OCI-LY3 (cell line): Measurements from ENCODE around the gene NEDD8.

Experiments used
- EZH2phosphoT487 ChIP-seq: fragments of 200-600 bp; shearing (Covaris generic); IDR thresholded peaks from 2 replicates; pipeline ENCODE4 v1.6.1; 2018; ENCODE audit warnings: antibody characterized with exemption, mixed run types, low read depth
- TF ChIP-seq, protein P1 (sequence below): fragments of 200-600, 300-600 bp; sonication (generic); IDR thresholded peaks from 2 replicates; pipeline ENCODE4 v1.5.1; 2014; ENCODE audit warnings: antibody characterized with exemption, low read length, low read depth

DNA sequence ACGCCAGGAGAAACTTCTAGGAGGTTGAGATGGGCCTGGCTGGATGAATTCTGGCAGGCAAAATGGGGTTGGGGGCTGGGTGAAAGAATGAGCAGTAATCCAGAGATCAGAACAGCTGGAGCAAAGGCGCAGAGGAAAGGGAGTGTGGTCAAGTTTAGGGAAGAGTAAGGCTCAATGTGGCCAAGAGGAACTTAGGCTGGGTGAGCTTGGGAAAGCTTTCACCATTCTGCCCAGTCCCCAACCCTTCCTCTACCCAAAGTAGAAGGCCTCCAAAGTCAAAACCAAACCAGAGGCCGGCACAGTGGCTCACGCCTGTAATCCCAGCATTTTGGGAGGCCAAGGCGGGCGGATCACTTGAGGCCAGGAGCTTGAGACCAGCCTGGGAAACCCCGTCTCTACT lies 49.5 kb upstream of the NEDD8 start:
- TF ChIP-seq, protein P1, sequence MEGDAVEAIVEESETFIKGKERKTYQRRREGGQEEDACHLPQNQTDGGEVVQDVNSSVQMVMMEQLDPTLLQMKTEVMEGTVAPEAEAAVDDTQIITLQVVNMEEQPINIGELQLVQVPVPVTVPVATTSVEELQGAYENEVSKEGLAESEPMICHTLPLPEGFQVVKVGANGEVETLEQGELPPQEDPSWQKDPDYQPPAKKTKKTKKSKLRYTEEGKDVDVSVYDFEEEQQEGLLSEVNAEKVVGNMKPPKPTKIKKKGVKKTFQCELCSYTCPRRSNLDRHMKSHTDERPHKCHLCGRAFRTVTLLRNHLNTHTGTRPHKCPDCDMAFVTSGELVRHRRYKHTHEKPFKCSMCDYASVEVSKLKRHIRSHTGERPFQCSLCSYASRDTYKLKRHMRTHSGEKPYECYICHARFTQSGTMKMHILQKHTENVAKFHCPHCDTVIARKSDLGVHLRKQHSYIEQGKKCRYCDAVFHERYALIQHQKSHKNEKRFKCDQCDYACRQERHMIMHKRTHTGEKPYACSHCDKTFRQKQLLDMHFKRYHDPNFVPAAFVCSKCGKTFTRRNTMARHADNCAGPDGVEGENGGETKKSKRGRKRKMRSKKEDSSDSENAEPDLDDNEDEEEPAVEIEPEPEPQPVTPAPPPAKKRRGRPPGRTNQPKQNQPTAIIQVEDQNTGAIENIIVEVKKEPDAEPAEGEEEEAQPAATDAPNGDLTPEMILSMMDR: no peak
- TF ChIP-seq EZH2phosphoT487: no peak
